HT-29 (cell line): ENCODE results near the gene SLC16A8. TPM values are rescaled to one million over a fixed set of nuclear protein-coding genes. Genes with fewer than 3 reads are reported as not detected.
A peak's percentile ranks its signal among the peaks of the same experiment; 100 is the strongest.

Experiments used
- DNase-seq: peaks from one replicate; pipeline ENCODE4 v3.0.0-alpha.2; 2015; ENCODE audit warnings: low spot score
- total RNA-seq: library from RNA; depleted of rRNA; stranded (reverse); fragments of >200 nt; shearing (Covaris generic); gene quantifications from 2 replicates; pipeline ENCODE4 v1.2.3, GENCODE V29; 2014

The SLC16A8 gene
- total RNA-seq, 1 experiment from 2014 or later: not detected

DNA sequence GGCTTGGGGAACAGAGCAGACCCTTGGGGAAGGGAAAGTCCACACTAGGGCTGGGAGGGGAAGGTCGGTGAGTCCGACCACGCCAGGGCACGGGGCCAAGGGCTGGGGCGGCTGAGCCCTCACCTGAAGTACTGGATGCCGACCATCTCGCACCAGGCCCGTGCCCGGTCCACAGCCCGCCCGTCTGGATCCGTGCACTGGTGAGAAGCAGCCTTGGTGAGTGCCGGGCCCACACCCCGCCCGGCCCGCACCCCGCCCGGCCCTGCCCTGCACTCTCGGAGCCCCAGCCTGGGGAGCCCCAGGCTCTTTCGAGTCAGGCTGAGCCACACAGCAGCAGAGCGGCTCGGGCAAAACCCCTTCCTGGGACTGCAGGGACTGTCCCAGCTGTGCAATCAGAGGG, 28.4 kb upstream of the SLC16A8 start:
- no peak for DNase-seq

DNA sequence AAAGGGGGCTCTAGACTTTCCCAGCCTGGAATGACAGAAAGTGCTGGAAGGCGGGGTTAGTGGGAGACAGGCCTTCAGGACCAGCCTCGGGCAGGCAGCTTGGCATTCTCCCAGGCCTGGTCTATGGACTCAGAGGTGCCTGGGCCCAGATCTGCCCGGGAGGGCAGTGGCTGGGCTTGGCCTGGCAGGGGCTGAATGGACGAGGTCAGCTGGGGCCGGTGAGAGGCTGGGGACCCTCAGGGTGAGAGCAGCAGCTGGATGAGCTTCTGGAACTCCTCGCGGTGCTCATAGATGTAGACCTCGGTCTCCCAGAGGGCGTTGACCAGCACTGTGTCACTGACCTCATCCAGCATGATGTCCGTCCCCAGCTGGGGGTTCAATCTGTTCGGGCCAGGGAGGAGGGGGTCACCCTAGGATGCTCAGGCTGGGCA, 28.0 kb upstream of the SLC16A8 start:
- DNase-seq: peak; percentile 23

DNA sequence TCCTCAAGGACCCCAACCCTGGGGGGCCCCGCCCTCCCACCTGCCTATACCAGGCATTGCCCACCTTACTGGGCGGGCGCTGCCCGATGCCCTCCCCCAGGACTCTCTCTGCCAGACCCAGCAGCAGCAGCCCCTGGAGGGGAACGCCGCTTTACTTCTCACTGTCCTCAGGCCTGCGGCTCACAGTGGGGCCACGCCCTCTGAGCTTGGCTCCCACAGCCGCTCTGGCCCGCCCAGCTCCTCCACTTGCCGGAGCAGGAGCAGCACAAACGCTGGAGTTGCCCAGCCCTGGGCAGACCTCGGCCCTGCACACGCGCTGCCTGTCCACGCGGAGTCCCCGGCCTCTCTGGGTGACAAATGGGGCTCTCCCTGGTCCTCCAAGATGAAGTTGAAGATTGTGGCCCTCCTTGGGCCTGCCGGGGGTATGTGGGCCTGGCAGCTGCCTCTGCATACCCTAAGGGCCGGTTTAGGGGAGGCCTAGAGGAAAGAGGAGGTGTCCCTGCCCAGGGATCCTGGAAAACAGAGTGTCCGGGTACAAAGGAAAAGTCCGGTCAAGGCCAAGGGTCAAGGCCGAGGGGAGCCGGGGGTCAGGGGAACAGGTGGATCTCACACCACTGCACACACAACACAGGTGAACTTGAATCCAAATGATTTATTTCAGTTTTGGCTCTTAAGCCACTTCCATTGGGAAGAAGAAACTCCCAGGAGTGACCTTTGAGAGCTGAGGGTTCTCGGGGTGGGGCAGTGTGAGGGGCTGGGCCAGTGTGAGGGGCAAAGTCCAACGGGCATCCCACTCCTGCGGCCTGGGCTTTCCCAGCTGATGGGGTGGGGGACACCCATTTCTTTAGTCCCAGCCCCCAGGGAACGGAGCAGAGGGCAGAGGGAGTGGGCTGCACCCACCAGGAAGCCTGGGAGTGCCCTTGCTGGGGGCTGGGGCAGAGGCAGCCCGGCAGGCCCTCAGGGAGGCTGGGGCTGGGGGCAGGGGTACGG, 27.2 kb upstream of the SLC16A8 start:
- DNase-seq: peak; percentile 64

DNA sequence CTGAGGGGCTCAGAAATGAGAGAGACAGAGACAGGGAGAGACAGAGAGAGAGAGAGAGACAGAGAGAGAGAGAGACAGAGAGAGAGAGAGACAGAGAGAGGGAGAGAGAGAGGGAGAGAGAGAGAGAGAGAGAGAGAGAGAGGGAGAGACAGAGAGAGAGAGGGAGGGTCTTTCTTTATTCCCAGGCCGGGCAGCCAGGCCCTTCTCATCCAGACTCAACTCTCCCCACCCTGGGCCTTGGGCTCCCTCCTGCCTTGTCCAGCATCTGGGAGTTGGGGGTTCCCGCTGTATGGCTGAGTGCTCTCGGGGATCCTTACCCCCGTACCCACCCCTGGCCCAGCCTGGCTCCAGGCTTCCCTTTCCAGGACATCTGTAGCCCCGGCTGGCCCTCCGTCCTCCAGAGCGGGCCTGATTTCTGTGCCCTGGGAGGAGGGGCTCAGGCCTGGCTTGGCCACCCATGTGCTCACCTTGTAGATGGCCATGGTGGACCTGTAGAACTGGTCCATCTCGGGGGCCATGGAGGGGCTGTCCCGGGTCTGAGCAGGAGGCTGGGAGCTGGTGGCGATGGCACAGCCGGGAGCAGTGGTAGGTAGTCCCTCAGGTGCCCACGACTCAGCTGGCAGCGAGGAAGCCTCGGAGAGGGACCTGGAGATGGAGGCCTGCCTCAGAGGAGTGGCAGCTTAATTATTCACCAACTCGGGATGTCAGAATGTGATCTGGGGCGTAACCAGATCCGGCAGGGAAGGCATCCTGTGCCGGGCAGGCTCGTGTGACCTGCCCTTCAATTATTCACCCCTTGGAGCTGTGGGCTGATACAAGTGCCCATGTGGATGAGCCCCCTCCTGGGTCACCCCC, 26.3 kb upstream of the SLC16A8 start, which contains the start of gene BAIAP2L2:
Gene BAIAP2L2, minus strand, starts transcription at position 677 of the 855 bp plus-strand sequence. Its CDS starts 159 bp downstream, at position 518.
- peak; percentile 71 for DNase-seq

DNA sequence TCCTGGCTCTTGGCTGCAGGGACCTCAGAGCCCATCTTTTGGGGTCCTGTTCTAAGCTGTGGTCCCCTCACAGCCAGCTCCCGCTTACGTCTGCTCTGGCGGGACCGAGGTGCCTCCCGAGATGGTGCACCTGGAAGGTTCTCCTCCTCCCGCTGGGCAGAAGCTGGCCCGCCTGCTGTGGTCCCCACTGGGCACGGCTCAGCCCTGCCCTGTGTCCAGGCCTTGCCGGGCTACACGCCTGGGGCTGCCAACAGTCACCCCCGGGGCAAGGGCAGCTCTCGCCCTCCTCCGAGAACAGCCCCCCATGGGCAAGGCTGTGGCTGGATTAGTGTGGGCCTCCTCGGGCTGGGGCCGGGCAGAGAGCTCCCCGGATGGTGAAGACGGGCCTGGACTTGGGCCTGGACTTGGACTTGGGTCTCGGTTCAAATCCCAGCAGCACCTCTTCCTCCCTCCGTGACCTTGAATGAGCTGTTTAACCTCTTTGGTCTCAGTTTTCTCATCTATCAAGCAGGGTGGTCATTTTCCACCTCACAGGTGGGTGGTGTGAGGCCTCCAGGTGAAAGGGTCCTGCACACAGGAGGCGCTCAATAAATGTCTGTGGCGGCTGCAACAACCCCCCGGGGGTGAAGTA, 25.5 kb upstream of the SLC16A8 start:
- DNase-seq: peak; percentile 23

DNA sequence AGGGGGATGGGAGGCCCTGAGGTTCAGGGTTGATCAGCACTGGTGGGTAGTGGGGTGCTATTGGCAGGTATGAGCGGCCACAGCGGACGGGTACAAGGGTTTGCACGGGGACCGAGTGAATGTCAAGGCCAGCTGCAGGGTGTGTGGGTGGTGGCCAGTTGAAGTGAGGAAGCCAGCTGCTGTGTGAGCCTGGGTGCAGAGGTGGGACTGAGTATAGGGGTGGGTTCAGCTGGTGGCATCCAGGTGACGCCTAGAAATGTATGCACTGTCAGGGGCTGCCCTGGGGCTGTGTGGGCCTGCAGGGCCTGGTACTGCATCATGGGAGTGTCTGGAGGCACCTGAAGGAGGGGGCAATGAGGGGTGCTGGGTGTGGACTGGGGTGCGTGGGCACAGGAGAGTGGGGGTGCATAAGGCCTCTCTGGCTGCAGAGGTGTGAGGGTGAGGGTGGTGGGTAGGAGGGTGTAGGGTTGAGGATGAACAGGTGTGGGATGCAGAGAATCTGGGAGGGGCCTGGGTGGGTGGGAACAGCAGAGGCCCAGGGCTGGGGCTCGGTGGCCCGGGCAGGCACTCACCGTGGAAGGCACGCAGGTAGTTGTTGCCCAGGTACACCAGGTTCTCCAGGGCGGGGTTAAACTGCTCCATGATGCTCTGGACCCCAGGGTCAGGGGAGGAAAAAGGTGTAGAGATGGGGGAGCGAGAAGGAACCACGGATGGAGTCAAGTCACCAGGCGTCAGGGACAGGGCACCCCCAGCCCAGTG, 24.8 kb upstream of the SLC16A8 start:
- no peak for DNase-seq

DNA sequence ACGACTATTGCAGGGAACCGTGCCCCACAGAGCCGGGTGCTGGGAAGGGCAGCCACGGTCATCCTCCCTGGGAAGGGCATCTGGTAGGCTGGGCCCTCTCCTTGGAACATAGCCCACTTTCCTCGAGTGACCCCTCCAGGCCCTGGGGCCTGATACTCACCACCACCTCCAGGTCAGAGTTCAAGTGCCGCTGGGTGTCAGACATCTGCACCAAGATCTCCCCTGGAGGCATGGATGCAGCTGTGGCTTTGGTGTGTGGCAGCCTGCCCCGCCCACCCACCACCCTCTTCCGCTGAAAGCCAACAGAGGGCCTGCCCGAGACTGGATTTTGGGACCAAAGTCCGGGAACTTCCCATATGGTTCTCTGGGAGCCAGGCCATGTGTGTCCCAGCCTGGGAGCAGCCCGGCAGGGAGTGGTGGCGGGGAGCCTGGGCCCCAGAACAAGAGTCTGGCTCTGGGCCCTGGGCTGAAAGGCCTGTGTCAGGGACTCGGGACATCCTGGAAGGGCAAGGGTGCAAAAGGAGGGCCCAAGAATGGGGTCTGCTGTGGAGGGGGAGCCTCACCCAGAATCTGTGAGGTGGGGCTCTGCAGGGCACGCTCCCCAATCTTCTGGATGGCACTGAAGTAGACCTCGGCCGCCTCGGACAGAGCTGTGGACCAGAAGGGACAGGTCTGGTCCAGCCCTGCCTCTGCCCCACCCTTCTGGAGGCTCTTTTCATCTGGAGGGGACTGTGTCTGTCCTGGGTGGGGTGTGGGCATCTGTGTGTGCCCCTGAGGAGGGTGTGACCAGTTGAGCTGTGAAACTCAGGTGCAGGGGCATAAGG, 23.9 kb upstream of the SLC16A8 start:
- peak; percentile 69 for DNase-seq

DNA sequence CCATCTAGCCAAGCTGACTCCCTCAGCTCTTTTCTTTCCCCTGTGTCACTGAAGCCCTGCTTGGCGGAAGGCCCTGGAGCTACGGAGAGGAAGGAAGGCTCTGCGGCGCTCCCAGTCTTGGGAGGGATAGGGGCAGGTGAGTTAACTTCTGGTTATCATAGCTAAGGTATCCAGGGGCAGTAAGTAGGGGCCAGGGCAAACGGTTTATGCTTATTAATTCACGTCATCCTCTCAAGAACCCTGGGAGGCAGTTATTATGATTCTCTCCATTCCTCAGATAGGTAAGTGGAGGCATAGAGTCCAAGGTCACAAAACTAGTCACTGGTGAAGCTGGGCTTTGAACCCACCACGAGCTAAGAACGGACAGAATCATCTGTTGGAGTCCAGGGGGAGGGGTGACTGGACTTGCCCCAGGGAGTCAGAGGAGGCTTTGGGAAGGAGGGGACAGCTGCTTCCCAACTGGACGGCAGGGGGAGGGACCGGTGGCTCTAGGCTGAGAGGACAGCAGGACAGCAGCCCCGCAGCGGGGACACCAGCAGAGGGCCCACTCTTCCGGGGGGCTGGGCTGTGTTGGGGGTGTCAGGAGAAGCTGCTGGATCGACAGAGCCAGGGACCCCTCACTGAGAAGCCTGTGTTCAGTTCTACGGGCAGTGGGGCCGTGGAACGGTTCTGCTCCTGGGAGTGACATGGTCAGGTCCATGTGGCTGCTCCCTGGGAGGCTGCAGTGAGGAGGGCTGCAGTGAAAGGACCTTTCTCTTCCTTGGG, 23.0 kb upstream of the SLC16A8 start:
- DNase-seq: no peak

DNA sequence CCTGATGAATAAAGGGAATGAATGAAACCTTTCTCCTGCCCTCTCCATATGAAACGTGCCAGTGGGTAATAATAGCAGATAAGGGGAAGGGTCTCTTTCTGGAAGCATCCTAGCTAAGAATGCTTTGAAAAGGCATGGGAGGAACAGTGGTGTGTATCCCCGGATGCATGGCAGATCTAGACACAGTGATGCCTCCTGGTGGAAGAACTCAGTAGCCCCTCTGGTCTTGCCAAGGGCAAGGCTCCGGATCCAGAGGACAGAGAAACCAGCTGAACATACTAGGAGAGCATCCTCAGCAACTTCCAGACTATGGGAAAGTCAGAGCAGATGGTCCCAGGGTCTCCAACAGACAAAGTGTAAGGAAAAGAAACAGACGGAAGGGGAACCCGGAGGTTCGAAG, 20.1 kb upstream of the SLC16A8 start:
- no peak for DNase-seq

DNA sequence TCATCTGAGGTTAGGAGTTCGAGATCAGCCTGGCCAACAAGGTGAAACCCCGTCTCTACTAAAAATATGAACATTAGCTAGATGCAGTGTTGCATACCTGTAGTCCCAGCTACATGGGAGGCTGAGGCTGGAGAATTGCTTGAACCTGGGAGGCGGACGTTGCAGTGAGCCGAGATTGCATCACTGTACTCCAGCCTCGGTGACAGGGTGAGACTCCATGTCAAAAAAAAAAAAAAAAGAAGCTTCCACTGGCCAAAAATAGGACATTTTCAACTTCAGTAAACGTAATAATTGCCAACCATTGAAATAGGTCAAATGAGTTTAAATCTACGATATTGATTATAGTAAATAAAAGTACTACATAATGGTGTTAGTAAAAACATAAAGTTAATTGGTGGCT, 19.7 kb upstream of the SLC16A8 start:
- DNase-seq: no peak

DNA sequence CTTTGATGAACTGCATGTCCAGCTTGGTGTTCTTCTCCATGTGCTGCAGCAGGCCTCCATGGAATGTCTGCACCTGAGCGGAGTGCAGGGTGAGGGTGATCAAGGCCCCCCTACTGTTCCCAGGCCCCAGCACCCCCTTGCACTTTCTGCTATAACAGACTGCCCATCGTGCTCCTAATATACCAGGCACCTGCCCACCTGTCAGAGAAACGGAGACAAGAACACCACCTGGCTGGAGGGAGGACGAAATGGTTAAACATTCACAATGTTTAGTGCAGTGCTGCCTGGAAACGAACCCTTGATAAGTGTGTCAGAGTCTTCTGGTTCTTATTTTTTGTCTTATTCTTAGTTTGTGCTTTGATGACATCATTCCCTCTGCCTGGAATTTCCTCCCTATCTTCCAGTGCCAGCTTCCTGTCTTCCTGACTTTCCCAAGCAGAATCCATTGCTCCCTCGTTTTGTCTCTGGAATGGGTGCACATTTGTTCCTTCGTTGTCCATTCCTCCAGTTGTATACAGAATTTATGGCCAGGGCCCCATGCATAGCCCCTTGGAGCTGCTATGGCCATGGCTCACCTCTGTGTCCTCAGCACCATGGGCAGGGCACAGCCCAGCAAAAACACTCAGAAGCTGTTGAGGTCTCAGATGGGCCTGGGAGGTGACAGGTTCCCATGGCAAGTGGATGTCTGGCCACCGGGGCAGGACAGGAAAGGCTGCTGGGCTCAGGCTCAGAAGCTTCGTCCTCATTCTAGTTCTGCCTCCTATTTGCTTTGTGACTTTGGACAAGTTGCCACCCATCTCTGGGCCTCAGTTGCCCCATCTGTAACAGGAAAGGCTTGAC, 14.6 kb upstream of the SLC16A8 start:
- DNase-seq: no peak

DNA sequence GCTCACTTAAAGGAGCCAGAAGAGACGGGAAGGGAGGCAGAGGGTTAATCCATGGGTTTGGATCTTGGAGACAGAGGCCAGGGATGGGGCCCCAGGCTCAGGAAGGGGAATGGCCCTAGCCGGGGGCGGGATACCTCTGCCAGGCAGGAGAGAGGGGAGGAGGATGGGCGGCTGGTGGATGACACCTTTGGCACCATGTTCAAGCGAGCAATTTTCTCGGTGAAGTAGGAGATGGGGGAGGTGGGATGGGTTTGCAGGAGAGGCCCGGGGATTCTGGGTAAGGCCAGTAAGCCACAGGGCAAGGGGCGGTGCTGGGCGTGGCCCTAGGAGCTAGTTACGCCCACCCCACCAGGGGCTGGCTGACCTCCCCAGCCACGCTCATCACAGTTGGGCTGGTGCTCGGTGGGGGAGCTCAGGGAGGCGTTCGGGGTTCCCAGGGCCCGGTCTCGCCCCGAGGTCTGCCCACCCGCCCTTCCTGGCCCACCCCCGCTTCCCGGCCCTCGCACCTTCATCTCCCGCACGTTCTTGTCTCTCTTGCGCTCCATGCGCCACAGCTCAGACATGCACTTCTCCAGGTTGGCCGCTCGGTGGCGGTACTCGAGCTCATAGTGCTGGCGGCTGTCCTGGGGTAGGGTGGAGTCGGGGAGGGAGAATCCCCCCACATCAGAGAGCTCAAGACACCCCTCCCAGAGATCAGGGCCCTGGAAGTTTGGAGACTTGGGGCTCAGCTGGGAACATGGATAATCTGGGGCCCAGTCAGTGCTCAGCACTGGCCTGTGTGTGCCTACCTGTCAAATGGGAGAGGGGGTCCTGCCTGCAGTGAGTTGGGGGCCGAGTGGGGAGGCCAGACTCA, 13.8 kb upstream of the SLC16A8 start:
- DNase-seq: no peak

DNA sequence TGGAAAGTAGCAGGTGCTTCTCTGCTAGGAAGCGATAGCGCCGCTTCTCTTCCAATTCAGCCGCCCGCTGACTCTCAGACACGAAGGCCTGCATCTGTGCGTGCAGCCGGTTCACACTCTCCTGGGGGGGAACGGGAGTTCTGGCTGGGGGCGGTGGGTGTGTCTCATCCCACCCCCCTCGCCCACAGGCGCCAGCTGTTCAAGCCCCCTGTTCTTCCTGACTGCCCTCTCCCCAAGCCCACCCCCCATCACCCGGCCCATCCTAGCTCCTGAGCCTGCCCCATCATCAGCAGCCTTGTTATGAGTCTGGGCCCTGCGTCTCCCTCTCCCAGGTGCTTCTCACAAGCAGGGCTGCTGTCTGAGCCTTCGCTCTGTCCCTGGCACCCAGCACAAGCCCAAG, 13.1 kb upstream of the SLC16A8 start:
- no peak for DNase-seq

DNA sequence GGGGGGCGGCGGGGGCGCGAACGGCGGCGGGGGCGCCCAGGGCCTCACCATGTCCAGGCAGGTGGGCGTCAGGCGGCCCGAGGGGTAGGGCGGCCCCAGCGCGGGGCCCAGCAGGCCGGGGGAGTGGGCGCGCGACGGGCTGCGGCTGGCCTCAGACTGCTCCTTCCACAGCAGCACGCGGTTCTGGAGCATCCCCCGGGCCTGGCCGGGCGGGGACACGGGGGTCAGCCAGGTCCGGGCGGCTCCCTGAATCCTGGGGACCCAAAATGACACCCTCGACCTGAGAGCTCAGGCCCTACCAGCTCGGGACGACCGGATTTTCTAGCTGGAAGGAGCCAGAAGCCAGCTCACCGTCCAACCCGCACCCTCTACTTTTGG, 5.5 kb upstream of the SLC16A8 start:
- DNase-seq: no peak

DNA sequence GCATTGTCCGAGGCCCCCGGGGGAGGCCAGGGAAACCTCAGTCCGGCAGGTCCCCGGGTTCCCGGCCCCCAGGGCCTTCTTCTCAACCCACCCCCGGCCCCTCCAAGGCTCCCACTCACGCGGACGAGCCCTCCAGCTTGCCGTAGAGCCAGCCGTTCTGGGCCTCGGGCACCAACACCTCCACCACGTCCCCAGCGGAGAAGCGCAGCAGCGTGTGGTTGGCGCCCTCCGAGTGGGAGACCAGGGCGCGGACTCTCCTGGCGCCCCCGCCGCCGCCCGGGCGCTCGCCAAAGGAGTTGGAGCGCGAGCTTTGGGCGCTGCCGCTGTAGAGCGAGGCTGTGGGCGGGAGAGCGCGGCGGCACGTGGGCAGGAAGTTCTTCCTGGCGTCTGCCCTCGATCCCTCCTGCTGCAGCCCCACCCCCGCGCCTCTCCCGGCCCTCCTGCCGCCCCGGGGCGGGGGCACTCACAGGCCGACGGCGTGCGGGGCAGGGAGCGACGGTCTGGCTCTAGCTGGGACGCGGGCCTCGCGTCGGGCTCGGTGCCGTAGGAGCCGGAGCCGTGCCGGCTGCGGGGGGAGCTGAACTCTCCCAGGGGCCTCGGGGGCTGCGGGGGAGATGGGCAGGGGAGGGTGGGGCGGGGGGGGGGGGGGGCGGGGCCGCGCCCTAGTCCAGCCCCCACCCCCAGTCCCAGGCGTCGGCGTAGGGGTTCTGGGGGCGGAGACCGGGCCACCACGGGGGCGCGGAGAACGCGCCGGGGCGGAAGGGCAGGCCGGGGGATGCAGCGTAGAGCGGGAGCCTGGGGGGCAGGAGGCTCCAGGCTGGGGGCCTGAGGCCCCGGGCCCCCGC, 4.9 kb upstream of the SLC16A8 start:
- DNase-seq: no peak

DNA sequence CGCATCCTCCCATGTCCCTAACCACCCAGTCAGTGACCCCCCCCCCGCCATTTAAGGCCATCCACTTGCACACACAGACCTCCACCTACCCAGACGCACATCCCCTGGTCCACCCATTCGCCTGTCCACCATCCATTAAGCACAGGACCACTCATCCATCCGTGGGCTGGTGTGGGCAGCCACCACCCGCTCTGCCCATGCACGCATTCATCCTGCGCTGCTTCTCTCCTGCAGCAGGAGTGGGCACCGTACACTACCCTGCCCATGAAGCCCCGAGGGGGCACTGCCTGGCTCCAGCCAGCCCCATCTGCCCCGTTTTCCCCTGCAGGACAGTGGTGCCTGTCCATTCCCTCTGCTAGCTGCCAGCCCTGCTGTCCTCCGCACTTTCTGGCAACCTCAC, 3.9 kb upstream of the SLC16A8 start:
- DNase-seq: no peak

DNA sequence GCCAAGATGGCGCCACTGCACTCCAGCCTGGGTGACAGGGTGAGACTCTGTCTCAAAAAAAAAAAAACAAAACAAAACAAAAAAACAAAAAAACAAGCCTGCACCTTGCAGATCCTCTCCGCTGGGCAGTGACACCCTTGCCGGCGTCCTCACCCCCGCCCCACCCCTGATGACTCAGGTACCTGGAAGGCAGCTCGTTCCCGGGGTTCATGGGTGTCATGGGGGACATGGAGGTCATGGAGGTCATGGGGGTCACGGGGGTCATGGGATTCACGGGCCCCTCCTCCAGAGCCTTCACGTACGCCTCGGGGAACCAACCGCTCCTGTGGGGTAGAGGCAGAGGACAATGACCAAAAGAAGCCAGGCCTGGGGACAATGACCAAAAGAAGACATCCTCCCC, 3.0 kb upstream of the SLC16A8 start:
- no peak for DNase-seq
